HepG2 (cell line): ENCODE results near the gene MT1G. TPM values are rescaled to one million over a fixed set of nuclear protein-coding genes. Genes with fewer than 3 reads are reported as not detected.

Source experiments
- CBX5 ChIP-seq: sonication (generic); formaldehyde crosslinking; IDR thresholded peaks from 2 replicates; pipeline ENCODE4 v1.4.0; 2020; ENCODE audit warnings: missing genetic modification reagents, borderline replicate concordance
- DR1 ChIP-seq: sonication (generic); formaldehyde crosslinking; IDR thresholded peaks from 2 replicates; pipeline ENCODE4 v1.8.0; 2021; ENCODE audit warnings: mild to moderate bottlenecking, missing genetic modification reagents, inconsistent platforms
- EP300 ChIP-seq, 3 experiments: sonication (generic) in 1 of 3; formaldehyde crosslinking in 1 of 3; IDR thresholded peaks; 2 replicates each; pipeline versions ENCODE4 v1.5.1 to v1.6.1; 2011 to 2020; ENCODE audit warnings: low read depth in 2 of 3, low read length in 2 of 3, borderline replicate concordance in 1 of 3, improper control_type of control experiment in 1 of 3, mild to moderate bottlenecking in 1 of 3, missing genetic modification reagents in 1 of 3, moderate library complexity in 1 of 3
- FOXK1 ChIP-seq: sonication (generic); formaldehyde crosslinking; IDR thresholded peaks from 2 replicates; pipeline ENCODE4 v1.4.0; 2020; ENCODE audit warnings: low read depth, missing genetic modification reagents, borderline replicate concordance
- GTF3A ChIP-seq: sonication (generic); formaldehyde crosslinking; conservative IDR thresholded peaks from 2 replicates; pipeline ENCODE4 v1.4.0; 2020; ENCODE audit warnings: mild to moderate bottlenecking, missing genetic modification reagents
- HNF4G ChIP-seq, 2 experiments: sonication (generic) in 1 of 2; formaldehyde crosslinking in 1 of 2; IDR thresholded peaks; 2 replicates each; pipeline versions ENCODE4 v1.4.0 to v1.6.1; 2011 to 2020; ENCODE audit warnings: borderline replicate concordance in 2 of 2, low read depth in 2 of 2, mild to moderate bottlenecking in 2 of 2, low read length in 1 of 2, missing genetic modification reagents in 1 of 2, moderate library complexity in 1 of 2
- KMT2A ChIP-seq: sonication (generic); formaldehyde crosslinking; IDR thresholded peaks from 2 replicates; pipeline ENCODE4 v1.4.0; 2020; ENCODE audit warnings: missing genetic modification reagents
- PRDM15 ChIP-seq: sonication (generic); formaldehyde crosslinking; IDR thresholded peaks from 2 replicates; pipeline ENCODE4 v1.4.0; 2020; ENCODE audit warnings: missing genetic modification reagents
- SNRNP70 ChIP-seq: fragments of 200-400 bp; formaldehyde crosslinking; IDR thresholded peaks from 2 replicates; pipeline ENCODE4 v1.6.1; 2017; ENCODE audit warnings: mild to moderate bottlenecking, low read depth, low read length, moderate library complexity
- SSRP1 ChIP-seq: IDR thresholded peaks from 2 replicates; pipeline ENCODE4 v1.6.1; 2016; ENCODE audit warnings: control low read depth
- SUZ12 ChIP-seq: fragments of 150-350 bp; IDR thresholded peaks from 2 replicates; pipeline ENCODE4 v1.6.1; 2014; ENCODE audit warnings: low read depth, low read length
- XBP1 ChIP-seq: sonication (generic); formaldehyde crosslinking; IDR thresholded peaks from 2 replicates; pipeline ENCODE4 v1.5.0; 2020; ENCODE audit warnings: missing genetic modification reagents
- ZHX2 ChIP-seq, 2 experiments: sonication (generic) in 1 of 2; formaldehyde crosslinking in 1 of 2; IDR thresholded peaks; 2 replicates each; pipeline versions ENCODE4 v1.6.1 to v1.9.0; 2014 to 2022; ENCODE audit warnings: antibody characterized with exemption in 1 of 2, borderline replicate concordance in 1 of 2, inconsistent platforms in 1 of 2, low read depth in 1 of 2, missing genetic modification reagents in 1 of 2
- ZNF317 ChIP-seq: sonication (generic); formaldehyde crosslinking; IDR thresholded peaks from 2 replicates; pipeline ENCODE4 v1.5.0; 2020; ENCODE audit warnings: mild to moderate bottlenecking, missing genetic modification reagents
- ZNF468 ChIP-seq: sonication (generic); formaldehyde crosslinking; IDR thresholded peaks from 2 replicates; pipeline ENCODE4 v1.8.0; 2022; ENCODE audit warnings: mild to moderate bottlenecking, moderate library complexity, missing genetic modification reagents
- ZNF549 ChIP-seq: sonication (generic); formaldehyde crosslinking; IDR thresholded peaks from 2 replicates; pipeline ENCODE4 v1.5.0; 2020; ENCODE audit warnings: missing genetic modification reagents
- ZNF563 ChIP-seq: sonication (generic); formaldehyde crosslinking; IDR thresholded peaks from 2 replicates; pipeline ENCODE4 v1.8.0; 2022; ENCODE audit warnings: mild to moderate bottlenecking, moderate library complexity, missing genetic modification reagents
- ZNF720 ChIP-seq: sonication (generic); formaldehyde crosslinking; IDR thresholded peaks from 2 replicates; pipeline ENCODE4 v1.4.0; 2020; ENCODE audit warnings: missing genetic modification reagents
- ZNF775 ChIP-seq: sonication (generic); formaldehyde crosslinking; IDR thresholded peaks from 2 replicates; pipeline ENCODE4 v1.4.0; 2020; ENCODE audit warnings: missing genetic modification reagents, mild to moderate bottlenecking, moderate library complexity, borderline replicate concordance
- polyA plus RNA-seq, 8 experiments: library from polyadenylated mRNA; depleted of rRNA in 3 of 8; stranded (reverse) in 7 of 8; unstranded in 1 of 8; fragments of >200 nt; fragmentation: Illumina TruSeq in 4 of 8; extraction: Trizol in 4 of 8; gene quantifications; 2 replicates each; pipeline versions ENCODE4 v1.2.1 to v1.2.3, GENCODE V29; 2011 to 2016; ENCODE audit warnings: low read depth in 4 of 8, missing spikeins in 1 of 8, mixed read lengths in 1 of 8; ENCODE audit not compliant: insufficient read depth in 1 of 8
- total RNA-seq, 5 experiments: library from RNA; depleted of rRNA; stranded (reverse); fragments of >200 nt; fragmentation: Illumina TruSeq; extraction: Trizol; gene quantifications; 2 replicates each; pipeline ENCODE4 v1.2.3, GENCODE V29; 2016; ENCODE audit warnings: low read depth in 1 of 5

The MT1G gene
- total and polyA plus RNA-seq, 2 of the 13 experiments (the other 11 are each of a cell fraction or from before 2014, with no cell fraction given) = 3.6 to 377 TPM

- TF ChIP-seq FOXK1 (CRISPR knock-in tag) = no peak
- TF ChIP-seq EP300 (IDR thresholded peaks at IDR 0.05; ENCODE audit: low read depth in 2 of 2, low read length in 2 of 2) = peak in 1 of 2 experiments; percentile 45; a peak in 1 of 4 replicates
- TF ChIP-seq EP300 (CRISPR knock-in tag; IDR thresholded peaks at IDR 0.05; ENCODE audit: borderline replicate concordance) = no peak
- TF ChIP-seq ZNF720 = no peak
- peak; percentile 14; the same call in 1 of the 2 replicates for TF ChIP-seq ZNF563
- TF ChIP-seq GTF3A (CRISPR knock-in tag) = no peak
- peak; percentile 83 for TF ChIP-seq ZNF317 (CRISPR knock-in tag)
- no peak for TF ChIP-seq SUZ12
- TF ChIP-seq HNF4G (IDR thresholded peaks at IDR 0.05; ENCODE audit: borderline replicate concordance, low read depth, low read length) = no peak
- TF ChIP-seq HNF4G (CRISPR knock-in tag; IDR thresholded peaks at IDR 0.05; ENCODE audit: borderline replicate concordance, low read depth) = no peak
- peak; percentile 95 for TF ChIP-seq DR1 (CRISPR knock-in tag)
- TF ChIP-seq SNRNP70 = no peak
- TF ChIP-seq CBX5 (CRISPR knock-in tag) = no peak; the same call in 1 of the 2 replicates
- no peak for TF ChIP-seq XBP1
- no peak for TF ChIP-seq ZNF775 (CRISPR knock-in tag)
- TF ChIP-seq ZNF468 (CRISPR knock-in tag) = no peak
- no peak for TF ChIP-seq ZNF549 (CRISPR knock-in tag)
- TF ChIP-seq KMT2A (CRISPR knock-in tag) = peak; percentile 32; the same call in 1 of the 2 replicates
- peak; percentile 57 for TF ChIP-seq PRDM15 (CRISPR knock-in tag)
- TF ChIP-seq ZHX2 (IDR thresholded peaks at IDR 0.05; ENCODE audit: low read depth) = no peak
- TF ChIP-seq ZHX2 (CRISPR knock-in tag; IDR thresholded peaks at IDR 0.05; ENCODE audit: borderline replicate concordance) = no peak
- no peak for TF ChIP-seq SSRP1 (CRISPR knock-in tag)
Measured at GRCh38 chr16:56681939-56682702, 14.3 kb upstream of the MT1G start, which contains the start of gene MT1X (continued).
